NCI-H2107 treated with DMSO at 0.1 percent for 48 hours (cell line): ENCODE data around the gene F8A3.
"Not testable (repeated sequence)": the region's sequence is repeated elsewhere in the genome, so short reads cannot be mapped to it uniquely, and the experiment has no call there.

Experiments
- DNase-seq: peaks from one replicate; lab custom pipeline; 2025; ENCODE audit not compliant: unreplicated experiment; lab: John Stamatoyannopoulos, UW

Gene F8A3

GRCh38 chrX:155458471-155458870, at the start of gene F8A3:
Gene F8A3, minus strand, starts transcription at chrX:155458620. Its CDS starts 20 bp downstream, at chrX:155458600.
- not testable (repeated sequence) for DNase-seq

GRCh38 chrX:155505296-155505695, 46.9 kb upstream of the F8A3 start:
- no peak for DNase-seq

- DNase-seq, result not testable (repeated sequence)
These were observed 36.7 kb upstream of the F8A3 start for GRCh38 chrX:155495134-155495533.

- DNase-seq, result not testable (repeated sequence)
These were observed 33.0 kb upstream of the F8A3 start for GRCh38 chrX:155491421-155491820.

GRCh38 chrX:155477136-155477535, 18.7 kb upstream of the F8A3 start:
- not testable (repeated sequence) for DNase-seq

- DNase-seq, result not testable (repeated sequence)
These were observed 8.0 kb upstream of the F8A3 start for GRCh38 chrX:155466269-155466938.

GRCh38 chrX:155460501-155460900, 2.1 kb upstream of the F8A3 start:
- DNase-seq, result not testable (repeated sequence)

- DNase-seq, result not testable (repeated sequence)
These were observed 516 bp downstream of the F8A3 start for GRCh38 chrX:155457761-155458447.

- no peak for DNase-seq
These were observed 17.3 kb downstream of the F8A3 start for GRCh38 chrX:155441097-155441496.

- DNase-seq, result no peak
These were observed 22.7 kb downstream of the F8A3 start for GRCh38 chrX:155435744-155436112.

- DNase-seq, result no peak
These were observed 23.3 kb downstream of the F8A3 start for GRCh38 chrX:155434906-155435743.

- no peak for DNase-seq
These were observed 40.7 kb downstream of the F8A3 start for GRCh38 chrX:155417769-155418168.
